Transverse colon (tissue), 4 donors: ENCODE results near the gene PRCP. TPM values are rescaled to one million over a fixed set of nuclear protein-coding genes. Genes with fewer than 3 reads are reported as not detected.
"Not testable (repeated sequence)": the region's sequence is repeated elsewhere in the genome, so short reads cannot be mapped to it uniquely, and the experiment has no call there.

ENCODE experiments used
- DNase-seq: peaks from one replicate; pipeline ENCODE4 v3.0.0-alpha.2; 2019
- H3K27ac ChIP-seq, 4 donors: fragments of 200-600 bp; sonication (generic); 2 replicates each; pipeline ENCODE4 v1.5.1; 2016 to 2018; ENCODE audit warnings: inconsistent platforms in 4 of 4
- H3K27me3 ChIP-seq: fragments of 200-600 bp; sonication (generic); 2 replicates; pipeline ENCODE4 v1.5.1; 2017; ENCODE audit warnings: inconsistent platforms
- H3K36me3 ChIP-seq, 4 donors: fragments of 200-600 bp; sonication (generic); 2 replicates each; pipeline ENCODE4 v1.5.1; 2017 to 2019; ENCODE audit warnings: inconsistent platforms in 4 of 4
- H3K4me1 ChIP-seq, 4 donors: fragments of 200-600 bp; sonication (generic); 2 replicates each; pipeline ENCODE4 v1.5.1; 2017 to 2020; ENCODE audit warnings: inconsistent platforms in 4 of 4
- H3K4me3 ChIP-seq, 4 donors: fragments of 200-600 bp; sonication (generic); 1 replicate in 1 of 4; 2 replicates in 3 of 4; pipeline versions ENCODE4 v1.5.1 to v1.6.1; 2017 to 2019; ENCODE audit warnings: inconsistent platforms in 4 of 4
- H3K9me3 ChIP-seq, 2 donors: fragments of 200-600 bp; sonication (generic); 2 replicates each; pipeline ENCODE4 v1.5.1; 2017 to 2019; ENCODE audit warnings: inconsistent platforms in 2 of 2
- CTCF ChIP-seq, 5 experiments: fragments of 200-600 bp in 3 of 5; fragments of 450-650 bp in 2 of 5; sonication (generic) in 3 of 5; IDR thresholded peaks; 1 replicate in 2 of 5; 2 replicates in 3 of 5; pipeline ENCODE4 v1.5.1; 2016 to 2017; ENCODE audit warnings: antibody characterized with exemption in 5 of 5, inconsistent platforms in 3 of 5, mild to moderate bottlenecking in 2 of 5, moderate library complexity in 1 of 5
- EP300 ChIP-seq: sonication (generic); formaldehyde crosslinking; IDR thresholded peaks from one replicate; pipeline ENCODE4 v1.6.1; 2017; ENCODE audit warnings: antibody characterized with exemption, low read depth
- POLR2A ChIP-seq: fragments of 450-650 bp; IDR thresholded peaks from one replicate; pipeline ENCODE4 v1.6.1; 2016; ENCODE audit warnings: antibody characterized with exemption, mild to moderate bottlenecking, moderate library complexity
- POLR2AphosphoS5 ChIP-seq, 3 donors: sonication (generic); formaldehyde crosslinking; IDR thresholded peaks; one replicate each; pipeline ENCODE4 v1.6.1; 2016; ENCODE audit warnings: antibody characterized with exemption in 3 of 3
- WGBS, 2 donors: methylation state at CpG; one replicate each; pipeline ENCODE4 v1.1.5; 2018; ENCODE audit warnings: low coverage in 1 of 2; 5-methylcytosine and 5-hydroxymethylcytosine counted together
- in situ Hi-C, 4 donors: fragments of 200-750 bp; cut with MboI; loops; one replicate each; pipeline versions ENCODE4 v1.15.0 to v1.15.1; 2017; ENCODE audit warnings: low sequenced_read_pairs in 3 of 4, low pct_ligation_motif_present in 1 of 4, low pct_unique_long_range_greater_than_20kb in 1 of 4
- intact Hi-C: fragments of 100-400 bp; cut with DNase I; formaldehyde crosslinking; loops from one replicate; pipeline ENCODE4 v1.15.1; 2023; ENCODE audit warnings: low total_unique reads
- total RNA-seq, 4 donors: library from RNA; depleted of rRNA; stranded (reverse); fragments of >200 nt; gene quantifications; one replicate each; pipeline ENCODE4 v1.1.0, GENCODE V29; 2016

Gene PRCP
- total RNA-seq, 4 donors from 2014 or later: 20.9 to 34.8 (median 29.9) TPM

- 85 to 88% methylated on average over 5 of the region's 5 CpGs for WGBS, 2 donors
- H3K27me3 ChIP-seq: no peaks in the 10 kb centered on the region
- intact Hi-C loops: no loop called here
- no peaks in the 10 kb centered on the region for H3K36me3 ChIP-seq
- no peak overlapping the region for H3K27ac ChIP-seq
- peaks cover 0 to 8% (median 0%) of the 10 kb centered on the region in 4 donors for H3K4me1 ChIP-seq
- TF ChIP-seq CTCF (IDR thresholded peaks at IDR 0.05) (no peak), POLR2A (no peak), EP300 (no peak), POLR2AphosphoS5 (IDR thresholded peaks at IDR 0.05) (no peak)
- DNase-seq: no peak
- in situ Hi-C loops: loop anchor here in 2 of 4 donors (25.0 kb wide), 2 partner anchors 163 to 238 kb away; partner anchors contain the start of gene PCF11 (in 1 of the 2)
- H3K4me3 ChIP-seq: no peak overlapping the region
- H3K9me3 ChIP-seq: no peaks in the 10 kb centered on the region
Measured at GRCh38 chr11:82924522-82925224, 24.4 kb upstream of the PRCP start.

- WGBS, 2 donors: 87 to 98% methylated on average over 5 to 8 of the region's 8 CpGs
- DNase-seq, H3K4me3 ChIP-seq, H3K36me3 ChIP-seq, intact Hi-C loops, H3K9me3 ChIP-seq, H3K4me1 ChIP-seq, H3K27ac ChIP-seq, H3K27me3 ChIP-seq: not testable (repeated sequence)
- in situ Hi-C loops: loop anchor here in 2 of 4 donors (25.0 kb wide), 2 partner anchors 165 to 240 kb away; partner anchors contain the start of gene PCF11 (in 1 of the 2)
Measured at GRCh38 chr11:82922396-82923173, 22.4 kb upstream of the PRCP start.

- 25 to 33% methylated on average over 3 of the region's 3 CpGs for WGBS, 2 donors
- intact Hi-C loops, H3K9me3 ChIP-seq, DNase-seq, H3K4me1 ChIP-seq, H3K4me3 ChIP-seq, H3K36me3 ChIP-seq, H3K27me3 ChIP-seq: not testable (repeated sequence)
- in situ Hi-C loops: loop anchor here in 2 of 4 donors (25.0 kb wide), 2 partner anchors 167 to 242 kb away; partner anchors contain the start of gene PCF11 (in 1 of the 2)
- peak overlapping the region; percentile 31 to 64 (median 48) for H3K27ac ChIP-seq
Measured at GRCh38 chr11:82920227-82920626, 20.0 kb upstream of the PRCP start.

- 89 to 93% methylated on average over 10 of the region's 10 CpGs for WGBS, 2 donors
Measured at GRCh38 chr11:82919786-82920185, 19.6 kb upstream of the PRCP start.

GRCh38 chr11:82909015-82909640 is 8.9 kb upstream of the PRCP start:
- peak; percentile 28 for DNase-seq
- no peak overlapping the region for H3K4me3 ChIP-seq
- peak overlapping the region in 3 of 4 donors; percentile 18 to 43 (median 28) for H3K27ac ChIP-seq
- TF ChIP-seq CTCF (IDR thresholded peaks at IDR 0.05): no peak
- TF ChIP-seq POLR2AphosphoS5 (IDR thresholded peaks at IDR 0.05): no peak
- TF ChIP-seq POLR2A: no peak
- no peak for TF ChIP-seq EP300
- no peaks in the 10 kb centered on the region for H3K9me3 ChIP-seq
- peaks cover 0 to 4% (median 0%) of the 10 kb centered on the region in 4 donors for H3K36me3 ChIP-seq
- WGBS, 2 donors: 53 to 84% methylated on average over 4 to 7 of the region's 7 CpGs
- H3K27me3 ChIP-seq: no peaks in the 10 kb centered on the region
- H3K4me1 ChIP-seq: peaks cover 0 to 6% (median 0%) of the 10 kb centered on the region in 4 donors
- in situ Hi-C loops: loop anchor here (10.0 to 25.0 kb wide), 7 partner anchors 156 to 376 kb away; partner anchors contain the start of genes ANKRD42 (in 2 of the 4), CCDC90B (in 1 of the 4) and PCF11 (in 1 of the 4)
- intact Hi-C loops: loop anchor here (10.0 kb wide), 2 partner anchors 246 to 336 kb away; partner anchors contain the start of gene PCF11

More at GRCh38 chr11:82919786-82920185, 19.6 kb upstream of the PRCP start:
- in situ Hi-C loops: loop anchor here in 2 of 4 donors (25.0 kb wide), 2 partner anchors 168 to 243 kb away; partner anchors contain the start of gene PCF11 (in 1 of the 2)
- peak overlapping the region; percentile 31 to 64 (median 48) for H3K27ac ChIP-seq
- intact Hi-C loops: loop anchor here (5.0 kb wide), 1 partner anchor 157 kb away; no protein-coding TSS in a partner anchor
- not testable (repeated sequence) for H3K36me3 ChIP-seq, H3K4me3 ChIP-seq, H3K4me1 ChIP-seq, DNase-seq, H3K9me3 ChIP-seq, H3K27me3 ChIP-seq
